Activated CD4-positive, alpha-beta T cell treated with anti-CD3 and anti-CD28 coated beads for 1 hour (primary cell): ENCODE results near the gene SLC27A2.
"Not testable (repeated sequence)": the region's sequence is repeated elsewhere in the genome, so short reads cannot be mapped to it uniquely, and the experiment has no call there.

ENCODE experiments used
- DNase-seq: peaks from one replicate; pipeline ENCODE4 v3.0.0-alpha.2; 2020

SLC27A2 gene

GRCh38 chr15:50164458-50164857, 17.5 kb upstream of the SLC27A2 start:
- DNase-seq = no peak

- no peak for DNase-seq
These were observed 15.8 kb upstream of the SLC27A2 start for GRCh38 chr15:50166216-50166615.

GRCh38 chr15:50167110-50167509, 14.9 kb upstream of the SLC27A2 start:
- no peak for DNase-seq

- DNase-seq = no peak
These were observed 13.6 kb upstream of the SLC27A2 start for GRCh38 chr15:50168379-50168778.

- DNase-seq = no peak
These were observed 13.1 kb upstream of the SLC27A2 start for GRCh38 chr15:50168783-50169411.

- not testable (repeated sequence) for DNase-seq
These were observed 9.6 kb upstream of the SLC27A2 start for GRCh38 chr15:50172360-50172895.

- no peak for DNase-seq
These were observed 5.1 kb upstream of the SLC27A2 start for GRCh38 chr15:50176869-50177268.

GRCh38 chr15:50180091-50180490, 1.9 kb upstream of the SLC27A2 start:
- no peak for DNase-seq

- no peak for DNase-seq
These were observed 1.4 kb upstream of the SLC27A2 start for GRCh38 chr15:50180582-50180981.

- DNase-seq = no peak
These were observed 611 bp upstream of the SLC27A2 start for GRCh38 chr15:50181201-50181968.

GRCh38 chr15:50182219-50183013, 420 bp downstream of the SLC27A2 start:
- no peak for DNase-seq

- no peak for DNase-seq
These were observed 1.3 kb downstream of the SLC27A2 start for GRCh38 chr15:50183112-50183794.

GRCh38 chr15:50184863-50185504, 3.0 kb downstream of the SLC27A2 start:
- DNase-seq = no peak

GRCh38 chr15:50186090-50186489, 4.1 kb downstream of the SLC27A2 start:
- no peak for DNase-seq

GRCh38 chr15:50186752-50187151, 4.8 kb downstream of the SLC27A2 start:
- no peak for DNase-seq

GRCh38 chr15:50187525-50187924, 5.5 kb downstream of the SLC27A2 start:
- DNase-seq = no peak

- no peak for DNase-seq
These were observed 6.0 kb downstream of the SLC27A2 start for GRCh38 chr15:50187997-50188396.

- not testable (repeated sequence) for DNase-seq
These were observed 6.8 kb downstream of the SLC27A2 start for GRCh38 chr15:50188793-50189192.

GRCh38 chr15:50189633-50190032, 7.6 kb downstream of the SLC27A2 start:
- DNase-seq = no peak

- no peak for DNase-seq
These were observed 8.2 kb downstream of the SLC27A2 start for GRCh38 chr15:50190166-50190570.

GRCh38 chr15:50190723-50191122, 8.7 kb downstream of the SLC27A2 start:
- no peak for DNase-seq

GRCh38 chr15:50192164-50192563, 10.2 kb downstream of the SLC27A2 start:
- DNase-seq = no peak
